ENCODE data around the gene IDS.

DNA sequence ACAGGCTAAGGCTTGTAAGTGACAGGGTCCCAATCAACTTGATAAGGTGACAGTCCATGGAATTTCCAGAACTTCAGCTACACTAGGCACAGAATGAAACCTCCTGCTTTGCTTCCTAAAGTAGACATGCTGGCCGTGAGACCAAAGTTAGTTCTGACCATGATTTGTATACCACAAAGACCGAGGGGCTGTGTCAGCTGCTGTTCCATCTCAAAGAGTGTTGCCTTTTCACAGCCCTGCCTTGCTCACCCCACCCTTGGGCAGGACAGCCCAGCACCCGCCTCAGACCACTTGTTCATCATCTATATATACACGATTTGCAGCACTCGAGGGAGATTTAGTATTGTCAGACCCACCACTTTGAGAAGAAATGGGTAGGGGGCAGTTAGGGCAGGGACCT is 5.3 kb downstream of the IDS start:
- TF ChIP-seq, protein P1, sequence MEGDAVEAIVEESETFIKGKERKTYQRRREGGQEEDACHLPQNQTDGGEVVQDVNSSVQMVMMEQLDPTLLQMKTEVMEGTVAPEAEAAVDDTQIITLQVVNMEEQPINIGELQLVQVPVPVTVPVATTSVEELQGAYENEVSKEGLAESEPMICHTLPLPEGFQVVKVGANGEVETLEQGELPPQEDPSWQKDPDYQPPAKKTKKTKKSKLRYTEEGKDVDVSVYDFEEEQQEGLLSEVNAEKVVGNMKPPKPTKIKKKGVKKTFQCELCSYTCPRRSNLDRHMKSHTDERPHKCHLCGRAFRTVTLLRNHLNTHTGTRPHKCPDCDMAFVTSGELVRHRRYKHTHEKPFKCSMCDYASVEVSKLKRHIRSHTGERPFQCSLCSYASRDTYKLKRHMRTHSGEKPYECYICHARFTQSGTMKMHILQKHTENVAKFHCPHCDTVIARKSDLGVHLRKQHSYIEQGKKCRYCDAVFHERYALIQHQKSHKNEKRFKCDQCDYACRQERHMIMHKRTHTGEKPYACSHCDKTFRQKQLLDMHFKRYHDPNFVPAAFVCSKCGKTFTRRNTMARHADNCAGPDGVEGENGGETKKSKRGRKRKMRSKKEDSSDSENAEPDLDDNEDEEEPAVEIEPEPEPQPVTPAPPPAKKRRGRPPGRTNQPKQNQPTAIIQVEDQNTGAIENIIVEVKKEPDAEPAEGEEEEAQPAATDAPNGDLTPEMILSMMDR (IDR thresholded peaks at IDR 0.05; ENCODE audit: control extremely low read depth in 1 of 3, insufficient read depth in 1 of 3, low read depth in 1 of 3, low read length in 3 of 3): no peak
- no peak for TF ChIP-seq CEBPB (IDR thresholded peaks at IDR 0.05; ENCODE audit: low read depth, low read length)
- TF ChIP-seq YY1 (IDR thresholded peaks at IDR 0.05; ENCODE audit: low read depth, low read length): no peak
- TF ChIP-seq JUN (IDR thresholded peaks at IDR 0.05; ENCODE audit: low read depth, low read length): no peak
- TF ChIP-seq MAFK (IDR thresholded peaks at IDR 0.05; ENCODE audit: low read depth, low read length): no peak
- TF ChIP-seq, protein P2, sequence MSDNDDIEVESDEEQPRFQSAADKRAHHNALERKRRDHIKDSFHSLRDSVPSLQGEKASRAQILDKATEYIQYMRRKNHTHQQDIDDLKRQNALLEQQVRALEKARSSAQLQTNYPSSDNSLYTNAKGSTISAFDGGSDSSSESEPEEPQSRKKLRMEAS (IDR thresholded peaks at IDR 0.05): no peak
- TF ChIP-seq POLR2A (IDR thresholded peaks at IDR 0.05; ENCODE audit: control extremely low read depth in 1 of 2, low read depth in 2 of 2, low read length in 2 of 2): no peak

Data from H1 (cell line).